SH-SY5Y (cell line): ENCODE data around the gene PADI2.

Source experiments
- GATA2 ChIP-seq: IDR thresholded peaks from 2 replicates; pipeline ENCODE4 v1.6.1; 2011; ENCODE audit warnings: mild to moderate bottlenecking, low read depth, low read length
- GATA3 ChIP-seq: IDR thresholded peaks from 2 replicates; pipeline ENCODE4 v1.6.1; 2011; ENCODE audit warnings: low read depth, mild to moderate bottlenecking, low read length, moderate library complexity

DNA sequence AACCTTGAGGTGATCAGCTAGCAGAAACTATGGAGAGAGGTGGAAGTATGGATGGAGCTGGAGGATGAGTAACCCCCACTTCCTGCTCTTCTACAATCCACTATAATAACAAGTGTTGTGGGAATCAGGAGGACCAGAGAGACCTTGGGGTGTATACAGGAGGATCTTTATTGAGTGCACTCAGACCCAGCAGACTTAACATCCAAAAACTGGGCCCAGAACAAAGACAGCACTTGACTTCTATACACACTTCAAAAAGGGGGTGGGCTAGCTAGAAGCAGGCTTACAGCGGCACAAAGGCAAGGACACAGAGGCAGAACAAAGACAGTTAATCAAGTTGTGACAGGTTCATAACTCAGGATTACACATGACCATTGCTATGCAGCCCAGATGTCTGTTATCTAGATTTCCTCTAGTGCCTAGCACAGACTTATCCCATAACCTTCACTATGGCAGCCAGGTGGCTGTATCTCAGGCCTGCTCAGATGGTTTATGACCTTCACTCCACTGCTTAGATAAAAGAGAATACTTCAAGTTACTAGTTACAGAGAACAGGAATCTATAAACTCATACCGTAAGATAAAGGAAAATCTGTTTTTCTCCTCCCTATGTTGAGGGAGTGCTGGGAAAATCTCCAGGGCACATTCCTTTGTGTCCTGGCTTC, 36.1 kb upstream of the PADI2 start:
- TF ChIP-seq GATA3 (no peak), GATA2 (no peak)
